GM23248 (cell line): ENCODE results near the gene NRM.

ENCODE experiments used
- EZH2 ChIP-seq: fragments of 200-600 bp; sonication (generic); IDR thresholded peaks from 2 replicates; pipeline ENCODE4 v1.6.1; 2018; ENCODE audit warnings: antibody characterized with exemption, mild to moderate bottlenecking; ENCODE audit not compliant: insufficient read depth, poor library complexity, severe bottlenecking
- EZH2phosphoT487 ChIP-seq: fragments of 200-600 bp; sonication (generic); IDR thresholded peaks from 2 replicates; pipeline ENCODE4 v1.6.1; 2018; ENCODE audit warnings: antibody characterized with exemption, moderate library complexity, mild to moderate bottlenecking, low read depth; ENCODE audit not compliant: insufficient read depth

DNA sequence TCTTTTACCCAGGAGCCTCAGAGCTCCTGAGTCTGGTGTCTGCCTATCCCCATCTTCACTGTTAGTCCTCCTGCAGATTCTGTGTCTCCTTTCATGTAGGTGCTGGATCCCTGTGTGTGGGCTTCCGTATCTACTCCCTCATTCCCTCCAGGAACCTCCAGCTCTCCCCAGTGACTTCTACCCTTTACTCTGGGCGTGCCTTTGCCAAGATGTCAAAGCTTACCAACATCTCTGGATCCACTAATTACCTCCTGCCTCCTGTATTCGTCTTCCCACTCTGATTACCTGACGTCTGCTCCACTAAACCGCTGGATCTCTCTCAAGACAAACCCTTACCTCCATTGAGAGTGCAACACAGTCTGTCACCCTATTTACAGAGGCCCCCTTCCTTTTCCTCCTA, 46.0 kb downstream of the NRM start:
- TF ChIP-seq EZH2 (no peak), EZH2phosphoT487 (no peak)
